NB4 (cell line): ENCODE data around the gene IL13.

Experiments
- CTCF ChIP-seq: IDR thresholded peaks from one replicate; pipeline ENCODE4 v1.5.1; 2012; ENCODE audit warnings: low read depth, low read length
- MAX ChIP-seq: IDR thresholded peaks from 2 replicates; pipeline ENCODE4 v1.6.1; 2011; ENCODE audit warnings: low read depth, low read length
- MYC ChIP-seq: IDR thresholded peaks from 2 replicates; pipeline ENCODE4 v1.6.1; 2011; ENCODE audit warnings: low read depth, low read length
- POLR2A ChIP-seq: IDR thresholded peaks from 2 replicates; pipeline ENCODE4 v1.6.1; 2011; ENCODE audit warnings: mild to moderate bottlenecking; ENCODE audit not compliant: insufficient read length; ENCODE audit errors: extremely low read depth

- TF ChIP-seq CTCF, result no peak
- TF ChIP-seq MAX, result no peak
- TF ChIP-seq POLR2A, result no peak
- TF ChIP-seq MYC, result no peak
Observed at GRCh38 chr5:132637241-132637640, 20.7 kb upstream of the IL13 start.
